Activated CD8-positive, alpha-beta T cell treated with anti-CD3 and anti-CD28 coated beads for 36 hours (primary cell): Measurements from ENCODE around the gene FAM149B1. TPM values are rescaled to one million over a fixed set of nuclear protein-coding genes. Genes with fewer than 3 reads are reported as not detected.
A peak's percentile ranks its signal among the peaks of the same experiment; 100 is the strongest.

ENCODE experiments used
- ATAC-seq: fragments of 200-7000 bp; cut with Tn5 transposase; one replicate; pipeline ENCODE4 v1.10.0; 2021; ENCODE audit warnings: mild to moderate bottlenecking, moderate library complexity
- CTCF ChIA-PET: fragments of 350-600 bp; sonication (Branson Sonifier 250); formaldehyde crosslinking; loops from one replicate; lab custom pipeline; 2021; ENCODE audit warnings: antibody characterized with exemption; lab: Charles Lee
- POLR2A ChIA-PET: fragments of 350-600 bp; sonication (Branson Sonifier 250); formaldehyde crosslinking; loops from one replicate; lab custom pipeline; 2021; ENCODE audit warnings: antibody characterized with exemption; lab: Charles Lee
- DNase-seq: peaks from one replicate; pipeline ENCODE4 v3.0.0-alpha.2; 2020
- H3K27ac Mint-ChIP-seq: one replicate; pipeline ENCODE4 v1.8.0; 2021; ENCODE audit warnings: mild to moderate bottlenecking, mixed read lengths
- H3K27me3 Mint-ChIP-seq: one replicate; pipeline ENCODE4 v1.8.0; 2021; ENCODE audit warnings: mixed read lengths
- H3K36me3 Mint-ChIP-seq: one replicate; pipeline ENCODE4 v1.8.0; 2021; ENCODE audit warnings: low read depth, mixed read lengths
- H3K4me1 Mint-ChIP-seq: one replicate; pipeline ENCODE4 v1.8.0; 2021; ENCODE audit warnings: low read depth, mixed read lengths
- H3K4me3 Mint-ChIP-seq: one replicate; pipeline ENCODE4 v1.8.0; 2021; ENCODE audit warnings: mild to moderate bottlenecking, moderate library complexity, mixed read lengths
- H3K9me3 Mint-ChIP-seq: one replicate; pipeline ENCODE4 v1.8.0; 2021; ENCODE audit warnings: mixed read lengths
- CTCF ChIP-seq: fragments of 200-600 bp; IDR thresholded peaks from one replicate; pipeline ENCODE4 v1.8.0; 2022; ENCODE audit warnings: antibody characterized with exemption, mild to moderate bottlenecking
- intact Hi-C: fragments of 100-400 bp; cut with micrococcal nuclease; formaldehyde crosslinking; loops from one replicate; pipeline ENCODE4 v1.10.0; 2022
- total RNA-seq, 2 experiments: library from RNA; stranded (reverse); gene quantifications; one replicate each; pipeline ENCODE4 v1.2.3, GENCODE V29; 2021

The FAM149B1 gene
- total RNA-seq = 10 to 100 TPM; 13.0 to 13.3 TPM

GRCh38 chr10:73167783-73168464 lies at the start of gene FAM149B1, which contains the start of gene ECD:
Gene FAM149B1 (plus strand): TSS chr10:73168119. CDS start chr10:73168340, 221 bp downstream.
Gene ECD (minus strand): TSS chr10:73168008. CDS start chr10:73163937, 4,071 bp downstream.
- CTCF ChIA-PET = interaction anchor here (1.0 to 1.5 kb wide), 5 partner anchors 9 to 87 kb away, joined by 3 to 20 read pairs (median 4); no protein-coding TSS in a partner anchor
- TF ChIP-seq CTCF = peak; percentile 43
- POLR2A ChIA-PET = interaction anchor here (0.7 to 2.3 kb wide), 5 partner anchors 30 to 104 kb away, joined by 4 to 13 read pairs (median 7); partner anchors contain the start of genes DNAJC9, MRPS16 and P4HA1
- Mint-ChIP-seq H3K4me1 (peaks cover 35% of the 10 kb centered on the region), H3K4me3 (peak within 1 kb of the TSS; percentile 98), H3K27ac (peak within 1 kb of the TSS; percentile 100), H3K9me3 (no peaks in the 10 kb centered on the region), H3K36me3 (peaks cover 24% of the 10 kb centered on the region), H3K27me3 (no peaks in the 10 kb centered on the region)
- intact Hi-C loops = no loop called here
- DNase-seq (peak; percentile 97), ATAC-seq (peak; percentile 97)

- DNase-seq (no peak), ATAC-seq (no peak)
- Mint-ChIP-seq H3K4me1 (peaks cover 6% of the 10 kb centered on the region), H3K36me3 (peaks cover 9% of the 10 kb centered on the region), H3K27me3 (no peaks in the 10 kb centered on the region), H3K4me3 (no peak overlapping the region), H3K9me3 (no peaks in the 10 kb centered on the region), H3K27ac (no peak overlapping the region)
- TF ChIP-seq CTCF = no peak
- intact Hi-C loops = no loop called here
- ChIA-PET CTCF (no interaction called here), POLR2A (no interaction called here)
Measured at GRCh38 chr10:73119457-73119856, 48.5 kb upstream of the FAM149B1 start.

DNA sequence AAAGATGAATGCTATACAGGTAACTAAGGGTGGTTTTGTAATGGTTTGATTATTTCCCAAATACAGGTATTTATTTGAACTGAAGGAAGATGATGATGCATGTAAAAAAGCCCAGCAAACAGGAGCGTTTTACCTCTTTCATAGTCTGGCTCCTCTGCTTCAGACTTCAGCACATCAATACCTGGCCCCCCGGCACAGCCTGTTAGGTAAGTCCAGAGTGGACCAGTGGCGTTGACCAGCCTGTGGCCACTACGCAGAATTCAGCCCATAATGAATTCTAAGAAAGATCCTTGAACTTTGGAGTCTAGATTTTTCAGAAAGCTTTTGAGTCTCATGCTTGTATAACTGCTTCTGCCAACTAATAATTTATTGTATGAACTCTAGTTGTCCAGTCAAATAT lies 48.0 kb upstream of the FAM149B1 start:
- POLR2A ChIA-PET = no interaction called here
- TF ChIP-seq CTCF = no peak
- H3K27ac Mint-ChIP-seq = no peak overlapping the region
- ATAC-seq (no peak), DNase-seq (no peak)
- intact Hi-C loops = no loop called here
- peaks cover 9% of the 10 kb centered on the region for H3K36me3 Mint-ChIP-seq
- H3K27me3 Mint-ChIP-seq = no peaks in the 10 kb centered on the region
- H3K9me3 Mint-ChIP-seq = no peaks in the 10 kb centered on the region
- H3K4me1 Mint-ChIP-seq = peaks cover 6% of the 10 kb centered on the region
- H3K4me3 Mint-ChIP-seq = no peak overlapping the region
- CTCF ChIA-PET = no interaction called here

DNA sequence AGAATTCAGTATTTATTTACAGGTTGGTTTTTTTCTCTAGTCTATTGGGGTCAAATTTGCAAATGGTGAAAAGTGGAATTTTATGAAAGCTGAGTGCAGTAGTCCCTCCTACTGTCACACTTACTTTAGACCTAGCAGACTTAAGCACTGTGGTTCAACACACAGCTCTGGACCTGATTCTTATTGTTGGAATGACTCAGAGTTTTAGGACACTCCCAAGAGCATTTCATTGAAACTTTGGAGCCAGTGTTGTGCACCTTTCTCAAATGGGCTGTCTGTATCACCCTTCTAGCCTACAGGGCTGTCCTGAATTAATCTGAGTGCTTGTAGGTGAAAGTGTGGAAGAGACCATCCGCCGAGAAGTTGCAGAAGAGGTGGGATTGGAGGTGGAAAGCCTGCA lies 41.6 kb upstream of the FAM149B1 start:
- no peak for TF ChIP-seq CTCF
- H3K4me3 Mint-ChIP-seq = no peak overlapping the region
- ATAC-seq (no peak), DNase-seq (no peak)
- ChIA-PET POLR2A (no interaction called here), CTCF (no interaction called here)
- intact Hi-C loops = no loop called here
- H3K27me3 Mint-ChIP-seq = no peaks in the 10 kb centered on the region
- H3K4me1 Mint-ChIP-seq = no peaks in the 10 kb centered on the region
- peaks cover 8% of the 10 kb centered on the region for H3K36me3 Mint-ChIP-seq
- no peaks in the 10 kb centered on the region for H3K9me3 Mint-ChIP-seq
- peak overlapping the region; percentile 43 for H3K27ac Mint-ChIP-seq

GRCh38 chr10:73131301-73131700 lies 36.6 kb upstream of the FAM149B1 start:
- no peak overlapping the region for H3K27ac Mint-ChIP-seq
- ATAC-seq = no peak
- no peak for DNase-seq
- H3K9me3 Mint-ChIP-seq = no peaks in the 10 kb centered on the region
- TF ChIP-seq CTCF = no peak
- H3K27me3 Mint-ChIP-seq = no peaks in the 10 kb centered on the region
- intact Hi-C loops = no loop called here
- peaks cover 27% of the 10 kb centered on the region for H3K36me3 Mint-ChIP-seq
- ChIA-PET POLR2A (interaction anchor here (0.7 kb wide), 1 partner anchor 145 kb away, joined by 3 read pairs; no protein-coding TSS in a partner anchor), CTCF (no interaction called here)
- no peaks in the 10 kb centered on the region for H3K4me1 Mint-ChIP-seq
- no peak overlapping the region for H3K4me3 Mint-ChIP-seq
